IPS-20b (cell line): ENCODE results near the gene STK4.

ENCODE experiments used
- H3K27ac ChIP-seq: one replicate; pipeline ENCODE4 v1.5.1; 2013; ENCODE audit warnings: low read length
- H3K27me3 ChIP-seq: 2 replicates; pipeline ENCODE4 v1.6.1; 2013; ENCODE audit warnings: mild to moderate bottlenecking, low read length, inconsistent platforms; ENCODE audit not compliant: insufficient read depth
- H3K36me3 ChIP-seq: 2 replicates; pipeline ENCODE4 v1.6.1; 2013; ENCODE audit warnings: low read depth, mild to moderate bottlenecking, inconsistent platforms, low read length, moderate library complexity; ENCODE audit not compliant: insufficient read depth
- H3K4me1 ChIP-seq: 2 replicates; pipeline ENCODE4 v1.6.1; 2013; ENCODE audit warnings: mild to moderate bottlenecking, control low read depth, inconsistent platforms, low read length, moderate library complexity; ENCODE audit not compliant: insufficient read depth
- H3K4me3 ChIP-seq: 2 replicates; pipeline ENCODE4 v1.5.1; 2013; ENCODE audit warnings: mild to moderate bottlenecking, low read length, inconsistent platforms
- H3K9ac ChIP-seq: 2 replicates; pipeline ENCODE4 v1.6.1; 2013; ENCODE audit warnings: low read depth, mild to moderate bottlenecking, inconsistent platforms, low read length, moderate library complexity
- H3K9me3 ChIP-seq: 2 replicates; pipeline ENCODE4 v1.6.1; 2013; ENCODE audit warnings: mild to moderate bottlenecking, low read depth, low read length, inconsistent platforms; ENCODE audit not compliant: insufficient read depth

Gene STK4

GRCh38 chr20:45083127-45083526 is 116.8 kb downstream of the STK4 start:
- Histone ChIP-seq H3K27ac (no peak overlapping the region), H3K9me3 (peaks cover 5% of the 10 kb centered on the region; the same call in 1 of the 2 replicates)

GRCh38 chr20:45085289-45085688 is 119.0 kb downstream of the STK4 start:
- peaks cover 25% of the 10 kb centered on the region for H3K36me3 ChIP-seq
- no peaks in the 10 kb centered on the region for H3K4me1 ChIP-seq
- H3K9me3 ChIP-seq = peaks cover 5% of the 10 kb centered on the region; the same call in 1 of the 2 replicates
- no peak overlapping the region for H3K4me3 ChIP-seq
- H3K27me3 ChIP-seq = no peaks in the 10 kb centered on the region
- no peak overlapping the region for H3K27ac ChIP-seq
- no peak overlapping the region for H3K9ac ChIP-seq

More at GRCh38 chr20:45083127-45083526, 116.8 kb downstream of the STK4 start:
- H3K36me3 ChIP-seq = peaks cover 39% of the 10 kb centered on the region
- H3K9ac ChIP-seq = no peak overlapping the region
- no peaks in the 10 kb centered on the region for H3K4me1 ChIP-seq
- H3K27me3 ChIP-seq = no peaks in the 10 kb centered on the region
- H3K4me3 ChIP-seq = no peak overlapping the region

- no peaks in the 10 kb centered on the region for H3K27me3 ChIP-seq
- no peak overlapping the region for H3K4me3 ChIP-seq
- H3K9me3 ChIP-seq = peaks cover 5% of the 10 kb centered on the region; the same call in 1 of the 2 replicates
- no peaks in the 10 kb centered on the region for H3K4me1 ChIP-seq
- no peak overlapping the region for H3K27ac ChIP-seq
- H3K36me3 ChIP-seq = peaks cover 20% of the 10 kb centered on the region
- no peak overlapping the region for H3K9ac ChIP-seq
Measured at GRCh38 chr20:45085867-45086266, 119.6 kb downstream of the STK4 start.

GRCh38 chr20:45087097-45087790 is 120.9 kb downstream of the STK4 start:
- no peak overlapping the region for H3K4me3 ChIP-seq
- H3K9ac ChIP-seq = no peak overlapping the region
- no peak overlapping the region for H3K27ac ChIP-seq
- no peaks in the 10 kb centered on the region for H3K27me3 ChIP-seq
- peaks cover 4% of the 10 kb centered on the region; the same call in 1 of the 2 replicates for H3K9me3 ChIP-seq
- H3K4me1 ChIP-seq = no peaks in the 10 kb centered on the region
- peaks cover 8% of the 10 kb centered on the region for H3K36me3 ChIP-seq

GRCh38 chr20:45087814-45088213 is 121.5 kb downstream of the STK4 start:
- Histone ChIP-seq H3K27me3 (no peaks in the 10 kb centered on the region), H3K4me3 (no peak overlapping the region), H3K9me3 (no peaks in the 10 kb centered on the region), H3K4me1 (no peaks in the 10 kb centered on the region), H3K9ac (no peak overlapping the region), H3K27ac (no peak overlapping the region), H3K36me3 (peaks cover 3% of the 10 kb centered on the region; the same call in 1 of the 2 replicates)

- Histone ChIP-seq H3K4me1 (no peaks in the 10 kb centered on the region), H3K27ac (no peak overlapping the region), H3K36me3 (no peaks in the 10 kb centered on the region), H3K27me3 (no peaks in the 10 kb centered on the region), H3K9me3 (no peaks in the 10 kb centered on the region), H3K9ac (no peak overlapping the region), H3K4me3 (no peak overlapping the region)
Measured at GRCh38 chr20:45088247-45088646, 121.9 kb downstream of the STK4 start.

GRCh38 chr20:45090481-45090880 is 124.2 kb downstream of the STK4 start:
- H3K4me3 ChIP-seq = no peak overlapping the region
- H3K9ac ChIP-seq = no peak overlapping the region
- no peak overlapping the region for H3K27ac ChIP-seq
- no peaks in the 10 kb centered on the region for H3K36me3 ChIP-seq
- H3K9me3 ChIP-seq = no peaks in the 10 kb centered on the region
- no peaks in the 10 kb centered on the region for H3K4me1 ChIP-seq
- H3K27me3 ChIP-seq = no peaks in the 10 kb centered on the region

GRCh38 chr20:45091366-45091765 is 125.1 kb downstream of the STK4 start:
- no peaks in the 10 kb centered on the region for H3K9me3 ChIP-seq
- no peak overlapping the region for H3K9ac ChIP-seq
- H3K4me3 ChIP-seq = no peak overlapping the region
- no peaks in the 10 kb centered on the region for H3K4me1 ChIP-seq
- H3K27ac ChIP-seq = no peak overlapping the region
- H3K27me3 ChIP-seq = peaks cover 5% of the 10 kb centered on the region; the same call in 1 of the 2 replicates
- H3K36me3 ChIP-seq = no peaks in the 10 kb centered on the region

- no peaks in the 10 kb centered on the region for H3K4me1 ChIP-seq
- peaks cover 21% of the 10 kb centered on the region for H3K27me3 ChIP-seq
- H3K9ac ChIP-seq = no peak overlapping the region
- no peak overlapping the region for H3K4me3 ChIP-seq
- no peak overlapping the region for H3K27ac ChIP-seq
- no peaks in the 10 kb centered on the region for H3K9me3 ChIP-seq
- H3K36me3 ChIP-seq = no peaks in the 10 kb centered on the region
Measured at GRCh38 chr20:45092898-45093297, 126.6 kb downstream of the STK4 start.

- H3K4me3 ChIP-seq = no peak overlapping the region
- no peaks in the 10 kb centered on the region; the same call in 1 of the 2 replicates for H3K4me1 ChIP-seq
- no peaks in the 10 kb centered on the region for H3K9me3 ChIP-seq
- peaks cover 34% of the 10 kb centered on the region for H3K27me3 ChIP-seq
- H3K27ac ChIP-seq = no peak overlapping the region
- H3K9ac ChIP-seq = no peak overlapping the region
- no peaks in the 10 kb centered on the region for H3K36me3 ChIP-seq
Measured at GRCh38 chr20:45094201-45094600, 127.9 kb downstream of the STK4 start.

GRCh38 chr20:45094864-45095574 is 128.7 kb downstream of the STK4 start:
- H3K27me3 ChIP-seq = peaks cover 42% of the 10 kb centered on the region
- H3K36me3 ChIP-seq = no peaks in the 10 kb centered on the region
- no peak overlapping the region for H3K9ac ChIP-seq
- no peaks in the 10 kb centered on the region; the same call in 1 of the 2 replicates for H3K4me1 ChIP-seq
- H3K4me3 ChIP-seq = no peak overlapping the region
- no peak overlapping the region for H3K27ac ChIP-seq
- no peaks in the 10 kb centered on the region for H3K9me3 ChIP-seq

GRCh38 chr20:45095805-45096238 is 129.5 kb downstream of the STK4 start:
- H3K4me1 ChIP-seq = no peaks in the 10 kb centered on the region; the same call in 1 of the 2 replicates
- no peak overlapping the region for H3K27ac ChIP-seq
- no peak overlapping the region for H3K9ac ChIP-seq
- H3K27me3 ChIP-seq = peaks cover 50% of the 10 kb centered on the region
- H3K9me3 ChIP-seq = no peaks in the 10 kb centered on the region
- no peaks in the 10 kb centered on the region for H3K36me3 ChIP-seq
- H3K4me3 ChIP-seq = no peak overlapping the region
